ENCODE data around the gene EIF3I.
"Not testable (repeated sequence)": the region's sequence is repeated elsewhere in the genome, so short reads cannot be mapped to it uniquely, and the experiment has no call there.

Gene EIF3I

GRCh38 chr1:32257227-32257508 is 35.0 kb downstream of the EIF3I start:
- in situ Hi-C loops (cut with HindIII; ENCODE audit: low sequenced_read_pairs) = no loop called here
- H3K4me3 ChIP-seq (ENCODE audit: low read depth, low read length) = no peak overlapping the region
- no peak for TF ChIP-seq CTCF (IDR thresholded peaks at IDR 0.05; ENCODE audit: low read depth, low read length)
- DNase-seq (ENCODE audit: low read depth, low spot score) = no peak

GRCh38 chr1:32263236-32263593 is 41.0 kb downstream of the EIF3I start:
- H3K4me3 ChIP-seq (ENCODE audit: low read depth, low read length); in situ Hi-C loops (cut with HindIII; ENCODE audit: low sequenced_read_pairs); DNase-seq (ENCODE audit: low read depth, low spot score): not testable (repeated sequence)

GRCh38 chr1:32263744-32264143 is 41.5 kb downstream of the EIF3I start:
- no peak overlapping the region for H3K4me3 ChIP-seq (ENCODE audit: low read depth, low read length)
- no peak for DNase-seq (ENCODE audit: low read depth, low spot score)
- no peak for TF ChIP-seq CTCF (IDR thresholded peaks at IDR 0.05; ENCODE audit: low read depth, low read length)
- in situ Hi-C loops (cut with HindIII; ENCODE audit: low sequenced_read_pairs) = no loop called here

- in situ Hi-C loops (cut with HindIII; ENCODE audit: low sequenced_read_pairs) = no loop called here
- H3K4me3 ChIP-seq (ENCODE audit: low read depth, low read length) = no peak overlapping the region
- no peak for DNase-seq (ENCODE audit: low read depth, low spot score)
- TF ChIP-seq CTCF (IDR thresholded peaks at IDR 0.05; ENCODE audit: low read depth, low read length) = no peak
Observed at GRCh38 chr1:32265846-32266245, 43.6 kb downstream of the EIF3I start.

- in situ Hi-C loops (cut with HindIII; ENCODE audit: low sequenced_read_pairs) = no loop called here
- TF ChIP-seq CTCF (IDR thresholded peaks at IDR 0.05; ENCODE audit: low read depth, low read length) = no peak
- DNase-seq (ENCODE audit: low read depth, low spot score) = peak; percentile 42
Observed at GRCh38 chr1:32266921-32267591, 44.8 kb downstream of the EIF3I start.

GRCh38 chr1:32269744-32270143 is 47.5 kb downstream of the EIF3I start:
- no peak overlapping the region for H3K4me3 ChIP-seq (ENCODE audit: low read depth, low read length)
- in situ Hi-C loops (cut with HindIII; ENCODE audit: low sequenced_read_pairs) = no loop called here
- no peak for DNase-seq (ENCODE audit: low read depth, low spot score)
- TF ChIP-seq CTCF (IDR thresholded peaks at IDR 0.05; ENCODE audit: low read depth, low read length) = no peak

More at GRCh38 chr1:32266921-32267591, 44.8 kb downstream of the EIF3I start:
- no peak overlapping the region for H3K4me3 ChIP-seq (ENCODE audit: low read depth, low read length)

- no peak for TF ChIP-seq CTCF (IDR thresholded peaks at IDR 0.05; ENCODE audit: low read depth, low read length)
- H3K4me3 ChIP-seq (ENCODE audit: low read depth, low read length) = no peak overlapping the region
- DNase-seq (ENCODE audit: low read depth, low spot score) = no peak
- in situ Hi-C loops (cut with HindIII; ENCODE audit: low sequenced_read_pairs) = no loop called here
Observed at GRCh38 chr1:32272557-32273390, 50.6 kb downstream of the EIF3I start.

Data from astrocyte of the spinal cord (primary cell).